D721Med (cell line): Measurements from ENCODE around the gene HLA-DMB.

Experiments
- DNase-seq: peaks from one replicate; pipeline ENCODE4 v3.0.0; 2011; ENCODE audit warnings: low spot score; ENCODE audit not compliant: insufficient read length
- FAIRE-seq: peaks from 2 replicates; lab custom pipeline; 2011; peaks lifted over from hg19 to GRCh38; lab: Jason Lieb, UNC
- CTCF ChIP-seq: IDR thresholded peaks from 2 replicates; pipeline ENCODE4 v1.5.1; 2012; ENCODE audit warnings: mild to moderate bottlenecking, control low read depth; ENCODE audit not compliant: insufficient read depth; ENCODE audit errors: missing control alignments

HLA-DMB gene

GRCh38 chr6:32905078-32905477 is 35.8 kb downstream of the HLA-DMB start:
- no peak for FAIRE-seq

GRCh38 chr6:32903952-32904351 is 36.9 kb downstream of the HLA-DMB start:
- TF ChIP-seq CTCF, result no peak
- DNase-seq (no peak), FAIRE-seq (no peak)

More at GRCh38 chr6:32905078-32905477, 35.8 kb downstream of the HLA-DMB start:
- no peak for TF ChIP-seq CTCF
- no peak for DNase-seq

- TF ChIP-seq CTCF, result no peak
- no peak for FAIRE-seq
- DNase-seq, result no peak
Observed at GRCh38 chr6:32895006-32895345, 45.9 kb downstream of the HLA-DMB start.

- TF ChIP-seq CTCF, result no peak
- DNase-seq (peak; percentile 89), FAIRE-seq (no peak)
Observed at GRCh38 chr6:32894085-32895005, 46.5 kb downstream of the HLA-DMB start.

- FAIRE-seq, result no peak
- TF ChIP-seq CTCF, result no peak
- DNase-seq, result no peak
Observed at GRCh38 chr6:32890831-32891230, 50.0 kb downstream of the HLA-DMB start.

GRCh38 chr6:32889533-32889932 is 51.3 kb downstream of the HLA-DMB start:
- no peak for FAIRE-seq
- DNase-seq, result no peak
- TF ChIP-seq CTCF, result no peak

GRCh38 chr6:32888576-32888975 is 52.3 kb downstream of the HLA-DMB start:
- no peak for TF ChIP-seq CTCF
- FAIRE-seq (no peak), DNase-seq (no peak)
